Measurements from ENCODE around the gene ZFHX2. TPM values are rescaled to one million over a fixed set of nuclear protein-coding genes. Genes with fewer than 3 reads are reported as not detected.
A peak's percentile ranks its signal among the peaks of the same experiment; 100 is the strongest.

The ZFHX2 gene
- total RNA-seq, 6 experiments from 2014 or later = 0.63 to 4.2 (median 1.7) TPM

GRCh38 chr14:23478109-23478759 is 73.3 kb downstream of the ZFHX2 start:
- TF ChIP-seq CTCF (IDR thresholded peaks at IDR 0.05) = peak; percentile 92
- peaks cover 9% of the 10 kb centered on the region for H3K36me3 Mint-ChIP-seq (ENCODE audit: low read depth)
- no peaks in the 10 kb centered on the region for H3K27me3 Mint-ChIP-seq (ENCODE audit: insufficient read depth)
- H3K27ac Mint-ChIP-seq = no peak overlapping the region
- H3K4me3 Mint-ChIP-seq = no peak overlapping the region
- DNase-seq = peak; percentile 43
- no peaks in the 10 kb centered on the region for H3K9me3 Mint-ChIP-seq
- peaks cover 6% of the 10 kb centered on the region for H3K4me1 Mint-ChIP-seq (ENCODE audit: low read depth)

DNA sequence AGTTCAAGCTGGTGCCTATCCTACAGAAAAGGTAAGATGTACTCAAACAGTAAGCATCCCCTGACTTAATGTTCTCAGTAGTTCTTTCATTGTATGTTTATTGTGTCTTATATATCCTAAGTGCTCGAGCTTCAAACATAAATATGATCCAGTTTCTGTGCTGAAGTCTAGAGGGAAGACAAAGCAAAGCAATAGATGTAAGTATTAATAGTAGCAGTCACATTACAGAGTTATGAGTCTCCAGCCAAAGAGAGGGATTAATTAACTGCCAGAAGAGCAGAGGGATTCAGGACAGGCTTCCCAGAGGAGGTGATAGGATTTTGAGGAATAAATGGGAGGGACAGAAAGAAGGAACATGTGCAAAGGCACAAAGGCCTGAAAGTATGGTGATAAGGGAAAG is 80.6 kb downstream of the ZFHX2 start:
- TF ChIP-seq CTCF (IDR thresholded peaks at IDR 0.05) = no peak
- H3K4me1 Mint-ChIP-seq (ENCODE audit: low read depth) = peaks cover 5% of the 10 kb centered on the region; the same call in 1 of the 2 replicates
- no peak overlapping the region for H3K4me3 Mint-ChIP-seq
- H3K27me3 Mint-ChIP-seq (ENCODE audit: insufficient read depth) = no peaks in the 10 kb centered on the region
- no peak for DNase-seq
- no peaks in the 10 kb centered on the region for H3K9me3 Mint-ChIP-seq
- H3K36me3 Mint-ChIP-seq (ENCODE audit: low read depth) = peaks cover 6% of the 10 kb centered on the region
- no peak overlapping the region for H3K27ac Mint-ChIP-seq

Other genes starting within 250 kb of the ZFHX2 start
- gene PPP1R3E, start 248.9 kb downstream of the ZFHX2 start, total RNA-seq (2021; fragmentation: NEBNext Ultra II Directional; extraction: Animal tissue kit (Norgen Biotek cat#: 25700)) = 1 to 10 TPM; 2.3 to 3.8 (median 2.6) TPM
- gene BCL2L2, start 244.9 kb downstream of the ZFHX2 start, total RNA-seq (2021; fragmentation: NEBNext Ultra II Directional; extraction: Animal tissue kit (Norgen Biotek cat#: 25700)) = 10 to 100 TPM; 28.7 to 32.4 (median 31.1) TPM
- gene PABPN1, start 230.3 kb downstream of the ZFHX2 start, total RNA-seq (2021; fragmentation: NEBNext Ultra II Directional; extraction: Animal tissue kit (Norgen Biotek cat#: 25700)) = 100 to 1,000 TPM; 128 to 147 (median 137) TPM
- 10 to 100 TPM; 11.7 to 15.6 (median 13.1) TPM for gene SLC22A17, start 198.9 kb downstream of the ZFHX2 start, total RNA-seq (2021; fragmentation: NEBNext Ultra II Directional; extraction: Animal tissue kit (Norgen Biotek cat#: 25700))
- 10 to 100 TPM in 5 of 6 experiments, 1 to 10 TPM in 1; 8.8 to 13.5 (median 12.3) TPM for gene EFS, start 186.6 kb downstream of the ZFHX2 start, total RNA-seq (2021; fragmentation: NEBNext Ultra II Directional; extraction: Animal tissue kit (Norgen Biotek cat#: 25700))
- not detected for gene IL25, start 179.0 kb downstream of the ZFHX2 start, total RNA-seq (2021; fragmentation: NEBNext Ultra II Directional; extraction: Animal tissue kit (Norgen Biotek cat#: 25700))
- gene CMTM5, start 174.7 kb downstream of the ZFHX2 start, total RNA-seq (2021; fragmentation: NEBNext Ultra II Directional; extraction: Animal tissue kit (Norgen Biotek cat#: 25700)) = not detected
- not detected for gene MYH6, start 143.5 kb downstream of the ZFHX2 start, total RNA-seq (2021; fragmentation: NEBNext Ultra II Directional; extraction: Animal tissue kit (Norgen Biotek cat#: 25700))
- gene MYH7, start 116.1 kb downstream of the ZFHX2 start, total RNA-seq (2021; fragmentation: NEBNext Ultra II Directional; extraction: Animal tissue kit (Norgen Biotek cat#: 25700)) = not detected
- gene NGDN, start 82.1 kb downstream of the ZFHX2 start, total RNA-seq (2021; fragmentation: NEBNext Ultra II Directional; extraction: Animal tissue kit (Norgen Biotek cat#: 25700)) = 10 to 100 TPM; 22.6 to 29.9 (median 24.1) TPM
- gene THTPA, start 4.5 kb upstream of the ZFHX2 start, total RNA-seq (2021; fragmentation: NEBNext Ultra II Directional; extraction: Animal tissue kit (Norgen Biotek cat#: 25700)) = 10 to 100 TPM; 10.4 to 14.1 (median 11.0) TPM
- 1 to 10 TPM; 1.6 to 8.3 (median 2.2) TPM for gene AP1G2, start 16.0 kb upstream of the ZFHX2 start, total RNA-seq (2021; fragmentation: NEBNext Ultra II Directional; extraction: Animal tissue kit (Norgen Biotek cat#: 25700))
- gene JPH4, start 27.0 kb upstream of the ZFHX2 start, total RNA-seq (2021; fragmentation: NEBNext Ultra II Directional; extraction: Animal tissue kit (Norgen Biotek cat#: 25700)) = not detected
- gene DHRS2, start 84.6 kb upstream of the ZFHX2 start, total RNA-seq (2021; fragmentation: NEBNext Ultra II Directional; extraction: Animal tissue kit (Norgen Biotek cat#: 25700)) = under 1 TPM; 0.31 to 0.91 (median 0.51) TPM

Measured in HFFc6 (cell line).